Measurements from ENCODE around the gene ANKS1A.

DNA sequence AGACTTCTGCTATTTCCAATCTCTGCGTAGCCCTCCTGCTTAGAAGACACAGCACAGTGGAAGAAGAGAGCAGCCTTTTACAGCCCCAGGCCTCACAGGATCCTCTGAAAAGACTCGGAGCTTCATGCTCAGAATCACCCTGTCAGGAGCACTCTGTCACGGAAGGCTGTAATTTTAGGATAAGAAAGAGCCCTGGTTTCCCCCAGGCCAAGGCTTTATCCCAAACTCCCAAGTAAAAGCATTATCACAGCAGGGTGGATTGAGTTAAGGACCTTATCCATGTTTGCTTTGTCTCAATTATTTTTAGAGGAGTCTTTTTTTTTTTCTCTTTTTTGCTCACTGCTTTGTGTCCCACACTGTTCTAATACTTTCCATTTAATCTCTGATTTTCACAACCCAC is 39.2 kb downstream of the ANKS1A start:
- TF ChIP-seq POLR2A (IDR thresholded peaks at IDR 0.05; ENCODE audit: low read length) (no peak), GATA1 (IDR thresholded peaks at IDR 0.05; ENCODE audit: low read depth, low read length) (no peak)
